ENCODE measurements around the gene PLPP4.

- TF ChIP-seq POU6F1 (CRISPR knock-in tag; IDR thresholded peaks at IDR 0.05; ENCODE audit: borderline replicate concordance, low read depth) (no peak), ISL1 (CRISPR knock-in tag; IDR thresholded peaks at IDR 0.05) (no peak), TSHZ2 (CRISPR knock-in tag; IDR thresholded peaks at IDR 0.05) (no peak), ZNF8 (CRISPR knock-in tag; IDR thresholded peaks at IDR 0.05) (no peak), ZFP3 (CRISPR knock-in tag; IDR thresholded peaks at IDR 0.05) (no peak), SNAI2 (CRISPR knock-in tag; IDR thresholded peaks at IDR 0.05) (no peak), ZNF70 (CRISPR knock-in tag; IDR thresholded peaks at IDR 0.05) (no peak), BACH2 (CRISPR knock-in tag; IDR thresholded peaks at IDR 0.05; ENCODE audit: borderline replicate concordance) (no peak), RARB (CRISPR knock-in tag; IDR thresholded peaks at IDR 0.05) (no peak), ZC3H10 (CRISPR knock-in tag; IDR thresholded peaks at IDR 0.05) (no peak)
- TF ChIP-seq, protein P1, sequence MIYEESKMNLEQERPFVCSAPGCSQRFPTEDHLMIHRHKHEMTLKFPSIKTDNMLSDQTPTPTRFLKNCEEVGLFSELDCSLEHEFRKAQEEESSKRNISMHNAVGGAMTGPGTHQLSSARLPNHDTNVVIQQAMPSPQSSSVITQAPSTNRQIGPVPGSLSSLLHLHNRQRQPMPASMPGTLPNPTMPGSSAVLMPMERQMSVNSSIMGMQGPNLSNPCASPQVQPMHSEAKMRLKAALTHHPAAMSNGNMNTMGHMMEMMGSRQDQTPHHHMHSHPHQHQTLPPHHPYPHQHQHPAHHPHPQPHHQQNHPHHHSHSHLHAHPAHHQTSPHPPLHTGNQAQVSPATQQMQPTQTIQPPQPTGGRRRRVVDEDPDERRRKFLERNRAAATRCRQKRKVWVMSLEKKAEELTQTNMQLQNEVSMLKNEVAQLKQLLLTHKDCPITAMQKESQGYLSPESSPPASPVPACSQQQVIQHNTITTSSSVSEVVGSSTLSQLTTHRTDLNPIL (CRISPR knock-in tag; IDR thresholded peaks at IDR 0.05; ENCODE audit: low read depth): no peak
Measured at GRCh38 chr10:120606051-120606764, 149.2 kb downstream of the PLPP4 start.

Data from SK-N-SH treated with all-trans-retinoic acid at 6 μM for 48 hours (cell line).